Stomach smooth muscle (tissue), 2 donors: ENCODE measurements around the gene ZNF644.
"Not testable (repeated sequence)": the region's sequence is repeated elsewhere in the genome, so short reads cannot be mapped to it uniquely, and the experiment has no call there.

Experiments used
- H3K27ac ChIP-seq: one replicate; pipeline ENCODE4 v1.7.0; 2013; ENCODE audit warnings: mild to moderate bottlenecking, low read length, inconsistent platforms
- H3K27me3 ChIP-seq, 2 donors: one replicate each; pipeline ENCODE4 v1.7.0; 2013; ENCODE audit warnings: low read length in 2 of 2; ENCODE audit not compliant: insufficient read depth in 2 of 2, control insufficient read depth in 1 of 2
- H3K36me3 ChIP-seq, 2 donors: one replicate each; pipeline ENCODE4 v1.7.0; 2013; ENCODE audit warnings: low read length in 2 of 2; ENCODE audit not compliant: control insufficient read depth in 2 of 2, insufficient read depth in 2 of 2
- H3K4me1 ChIP-seq: one replicate; pipeline ENCODE4 v1.7.0; 2013; ENCODE audit warnings: low read length; ENCODE audit not compliant: control insufficient read depth, insufficient read depth
- H3K4me3 ChIP-seq, 2 donors: one replicate each; pipeline ENCODE4 v1.7.0; 2013; ENCODE audit warnings: low read length in 2 of 2
- H3K9ac ChIP-seq, 2 donors: one replicate each; pipeline ENCODE4 v1.7.0; 2013; ENCODE audit warnings: low read length in 2 of 2, mild to moderate bottlenecking in 1 of 2
- H3K9me3 ChIP-seq, 2 donors: one replicate each; pipeline ENCODE4 v1.7.0; 2013; ENCODE audit warnings: low read length in 2 of 2; ENCODE audit not compliant: control insufficient read depth in 2 of 2
- donor health status: healthy.
- donor health status: Pancreatic carcinoma.

The ZNF644 gene

DNA sequence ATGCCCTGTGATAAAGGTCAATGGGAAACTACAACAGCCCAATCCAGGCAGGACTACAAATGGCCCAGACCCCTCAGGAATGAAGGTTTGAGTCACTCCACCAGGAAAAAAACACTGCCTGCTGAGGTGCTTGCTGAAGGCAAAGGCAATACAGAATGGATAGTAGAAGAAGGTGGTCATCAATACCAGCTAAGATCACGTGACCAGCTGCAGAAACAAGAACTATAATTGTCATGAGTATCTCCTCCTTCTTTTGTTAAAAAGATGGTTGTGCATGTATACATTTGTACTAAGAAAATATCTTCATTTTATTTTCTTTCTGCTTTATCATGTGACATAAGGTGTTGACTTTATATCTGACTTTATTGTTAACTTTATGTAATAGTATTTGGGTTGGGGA lies 23.4 kb upstream of the ZNF644 start:
- Histone ChIP-seq H3K27me3 (no peaks in the 10 kb centered on the region), H3K9me3 (no peaks in the 10 kb centered on the region), H3K36me3 (no peaks in the 10 kb centered on the region), H3K27ac (no peak overlapping the region), H3K4me1 (no peaks in the 10 kb centered on the region), H3K4me3 (no peak overlapping the region), H3K9ac (no peak overlapping the region)

GRCh38 chr1:91044776-91045175 lies 22.9 kb upstream of the ZNF644 start:
- H3K27me3 ChIP-seq = not testable (repeated sequence)

GRCh38 chr1:91042372-91042771 lies 20.5 kb upstream of the ZNF644 start:
- H3K36me3 ChIP-seq, H3K9me3 ChIP-seq, H3K27ac ChIP-seq, H3K4me3 ChIP-seq, H3K27me3 ChIP-seq, H3K4me1 ChIP-seq, H3K9ac ChIP-seq: not testable (repeated sequence)

More at GRCh38 chr1:91044776-91045175, 22.9 kb upstream of the ZNF644 start:
- H3K27ac ChIP-seq, H3K9ac ChIP-seq, H3K4me3 ChIP-seq, H3K4me1 ChIP-seq, H3K9me3 ChIP-seq, H3K36me3 ChIP-seq: not testable (repeated sequence)

DNA sequence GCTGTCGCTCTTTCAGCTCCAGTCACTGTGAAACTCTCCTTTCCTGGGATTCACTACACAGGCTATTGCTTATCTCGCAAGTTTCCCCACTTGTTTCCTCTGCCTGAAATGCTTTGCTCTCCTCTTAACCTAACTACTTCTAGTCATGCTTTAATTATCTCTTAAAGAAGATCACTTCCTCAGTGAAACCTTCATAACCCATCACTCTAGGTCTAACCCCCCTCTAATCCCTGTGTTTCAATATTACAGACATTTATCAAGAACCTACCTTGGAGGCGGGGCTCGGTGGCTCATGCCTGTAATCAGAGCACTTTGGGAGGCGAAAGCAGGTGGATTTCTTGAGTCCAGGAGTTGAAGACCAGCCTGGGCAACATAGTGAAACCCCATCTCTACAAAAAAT lies 16.7 kb upstream of the ZNF644 start:
- H3K27ac ChIP-seq = no peak overlapping the region
- H3K4me3 ChIP-seq = no peak overlapping the region
- peaks cover 7% of the 10 kb centered on the region for H3K4me1 ChIP-seq
- H3K36me3 ChIP-seq = no peaks in the 10 kb centered on the region
- H3K27me3 ChIP-seq = no peaks in the 10 kb centered on the region
- no peak overlapping the region for H3K9ac ChIP-seq
- no peaks in the 10 kb centered on the region for H3K9me3 ChIP-seq

DNA sequence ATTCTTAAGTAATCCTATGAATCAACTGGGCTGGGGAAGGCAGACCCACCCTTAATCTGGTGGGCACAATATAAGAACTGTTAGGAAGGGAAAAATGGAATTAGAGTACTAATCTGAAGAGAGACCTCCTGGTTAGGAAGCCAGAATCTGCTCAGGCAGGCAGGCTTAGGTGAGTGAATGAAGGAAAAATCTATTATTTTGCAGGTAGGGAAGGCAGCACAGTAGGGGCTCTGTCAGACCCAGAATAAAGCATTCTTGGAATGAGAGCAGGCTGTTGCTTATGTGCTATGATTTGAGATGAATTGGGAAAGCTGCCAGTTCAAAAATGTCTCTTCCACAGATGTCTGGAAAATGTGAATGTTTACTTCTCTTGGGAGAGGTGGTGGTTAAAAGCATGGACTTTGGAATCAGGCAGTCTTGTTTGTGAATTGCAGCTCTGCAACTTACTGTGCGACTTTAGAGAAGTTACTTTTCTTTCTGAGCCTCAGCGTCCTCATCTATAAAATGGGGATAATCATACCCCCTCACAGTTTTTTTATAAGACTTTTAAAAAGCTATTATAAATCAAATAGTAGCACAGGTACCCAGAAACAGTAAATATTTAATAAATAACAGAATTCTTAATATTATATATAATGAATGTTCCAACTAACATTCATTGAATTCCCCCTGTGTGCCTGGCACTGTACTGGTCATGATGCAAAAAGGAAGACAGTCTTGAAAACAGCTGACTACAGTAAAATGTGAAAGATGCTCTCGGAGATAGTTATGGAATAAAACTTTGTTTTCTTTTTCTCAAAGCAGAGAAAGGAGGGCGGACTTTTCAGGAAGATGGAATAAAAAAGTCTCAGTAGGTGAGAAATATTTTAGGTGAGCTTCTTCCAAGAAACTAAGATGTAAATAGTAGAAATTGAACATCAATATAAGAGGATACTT lies 15.3 kb upstream of the ZNF644 start:
- Histone ChIP-seq H3K4me3 (no peak overlapping the region), H3K36me3 (no peaks in the 10 kb centered on the region), H3K27me3 (no peaks in the 10 kb centered on the region), H3K9ac (no peak overlapping the region), H3K27ac (no peak overlapping the region), H3K4me1 (peaks cover 7% of the 10 kb centered on the region), H3K9me3 (no peaks in the 10 kb centered on the region)

DNA sequence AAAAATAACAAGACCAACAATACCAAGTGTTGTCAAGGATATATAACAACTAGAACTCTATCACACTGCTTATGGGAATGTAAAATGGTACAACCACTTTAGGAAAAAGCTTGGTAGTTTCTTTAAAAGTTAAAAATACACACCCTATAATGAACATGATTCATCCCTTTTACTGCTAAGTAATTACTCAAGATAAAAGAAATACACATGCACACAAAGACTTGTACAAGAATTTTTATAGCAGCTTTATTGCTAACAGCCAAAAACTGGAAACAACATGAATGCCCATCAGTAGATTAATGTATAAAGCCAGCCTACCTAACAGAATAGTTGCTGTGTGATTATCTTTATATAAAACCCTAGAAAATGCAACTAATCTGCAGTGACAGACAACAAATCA lies 10.5 kb upstream of the ZNF644 start:
- Histone ChIP-seq H3K36me3 (no peaks in the 10 kb centered on the region), H3K27me3 (no peaks in the 10 kb centered on the region), H3K4me1 (peaks cover 7% of the 10 kb centered on the region), H3K4me3 (no peak overlapping the region), H3K9me3 (no peaks in the 10 kb centered on the region), H3K9ac (no peak overlapping the region), H3K27ac (no peak overlapping the region)

GRCh38 chr1:91031081-91031480 lies 9.2 kb upstream of the ZNF644 start:
- Histone ChIP-seq H3K4me1 (no peaks in the 10 kb centered on the region), H3K9me3 (no peaks in the 10 kb centered on the region), H3K27me3 (no peaks in the 10 kb centered on the region), H3K36me3 (no peaks in the 10 kb centered on the region), H3K4me3 (no peak overlapping the region), H3K9ac (no peak overlapping the region), H3K27ac (no peak overlapping the region)

DNA sequence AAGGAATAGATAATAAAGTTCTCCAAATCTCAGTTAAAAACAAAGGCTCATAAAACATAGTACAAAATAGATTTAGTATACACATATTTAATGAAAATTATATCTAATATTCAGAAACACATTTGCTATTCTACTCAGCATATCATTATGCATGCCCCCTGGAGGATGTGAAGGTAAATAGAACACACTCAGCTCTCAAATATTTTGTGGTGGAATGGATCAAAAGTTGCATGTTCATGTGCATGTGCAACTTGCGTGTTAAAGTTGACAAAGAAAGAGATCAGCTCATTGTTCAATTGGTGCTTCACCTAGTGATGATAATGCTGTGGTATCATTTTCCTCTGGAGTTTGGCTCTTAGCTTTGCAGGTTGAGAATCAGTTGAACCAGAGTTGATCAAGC lies 4.9 kb upstream of the ZNF644 start:
- peaks cover 6% of the 10 kb centered on the region for H3K4me1 ChIP-seq
- H3K9ac ChIP-seq = no peak overlapping the region
- H3K9me3 ChIP-seq = no peaks in the 10 kb centered on the region
- H3K4me3 ChIP-seq = no peak overlapping the region
- no peaks in the 10 kb centered on the region for H3K27me3 ChIP-seq
- H3K36me3 ChIP-seq = no peaks in the 10 kb centered on the region
- H3K27ac ChIP-seq = no peak overlapping the region

DNA sequence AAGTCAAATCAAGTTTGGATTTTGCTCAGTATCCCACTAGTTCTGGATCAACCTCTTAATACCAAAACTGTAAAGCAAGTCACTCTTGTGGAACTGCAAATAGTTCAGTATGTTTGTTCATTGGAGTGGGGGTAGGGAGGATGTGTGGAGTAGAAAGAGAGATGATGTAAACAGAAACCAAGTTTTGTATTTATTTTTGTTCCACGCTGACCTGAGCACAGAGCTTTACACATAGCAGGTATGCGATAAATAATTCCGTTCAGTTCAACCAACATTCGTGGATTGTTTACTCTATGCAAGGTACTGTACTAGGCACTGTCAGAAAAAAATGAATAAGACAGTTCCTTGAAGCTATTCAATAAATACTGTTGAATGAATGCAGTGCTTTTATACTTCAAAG lies 4.5 kb upstream of the ZNF644 start:
- Histone ChIP-seq H3K4me1 (peaks cover 6% of the 10 kb centered on the region), H3K4me3 (no peak overlapping the region), H3K27ac (no peak overlapping the region), H3K27me3 (no peaks in the 10 kb centered on the region), H3K9me3 (no peaks in the 10 kb centered on the region), H3K9ac (no peak overlapping the region), H3K36me3 (no peaks in the 10 kb centered on the region)

- H3K4me3 ChIP-seq = no peak overlapping the region
- H3K9me3 ChIP-seq = no peaks in the 10 kb centered on the region
- no peak overlapping the region for H3K9ac ChIP-seq
- H3K4me1 ChIP-seq = peaks cover 6% of the 10 kb centered on the region
- H3K27me3 ChIP-seq = no peaks in the 10 kb centered on the region
- no peaks in the 10 kb centered on the region for H3K36me3 ChIP-seq
- H3K27ac ChIP-seq = no peak overlapping the region
Observed at GRCh38 chr1:91024481-91025119, 2.8 kb upstream of the ZNF644 start.

DNA sequence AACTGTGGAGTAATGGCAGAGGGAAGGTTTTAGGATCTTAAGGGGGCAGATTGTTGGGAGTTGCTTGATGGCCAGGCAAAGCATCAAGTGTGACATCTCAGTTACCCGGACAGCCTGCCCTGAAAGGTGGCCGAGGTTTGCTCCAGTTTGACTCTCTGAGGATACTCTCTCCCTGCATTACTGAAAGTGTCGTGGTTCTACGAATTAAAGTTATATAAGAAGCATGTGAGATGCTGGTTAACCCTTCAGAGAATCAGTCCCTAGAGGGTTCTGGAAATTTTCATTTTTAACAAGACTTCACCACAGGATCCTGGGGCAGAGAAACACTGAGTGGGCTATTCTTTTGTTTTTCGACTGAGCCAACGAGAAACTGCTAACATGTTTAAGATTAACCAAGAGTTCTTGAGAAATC lies 689 bp upstream of the ZNF644 start:
- H3K36me3 ChIP-seq = no peaks in the 10 kb centered on the region

More for the DNA sequence above, 689 bp upstream of the ZNF644 start:
- Histone ChIP-seq H3K4me3 (peak overlapping the region; percentile 61 to 82), H3K4me1 (peaks cover 6% of the 10 kb centered on the region), H3K27me3 (no peaks in the 10 kb centered on the region), H3K27ac (peak overlapping the region; percentile 96), H3K9ac (peak overlapping the region; percentile 97), H3K9me3 (no peaks in the 10 kb centered on the region)
